Colon (tissue), 2 donors: ENCODE measurements around the gene HSD11B2.

Experiments
- FAIRE-seq: peaks from 2 replicates; lab custom pipeline; 2012; peaks lifted over from hg19 to GRCh38; lab: Jason Lieb, UNC
- donor health status: control.
- donor health status: control.

The HSD11B2 gene

GRCh38 chr16:67435758-67436164 is 4.8 kb downstream of the HSD11B2 start:
- FAIRE-seq = no peak

DNA sequence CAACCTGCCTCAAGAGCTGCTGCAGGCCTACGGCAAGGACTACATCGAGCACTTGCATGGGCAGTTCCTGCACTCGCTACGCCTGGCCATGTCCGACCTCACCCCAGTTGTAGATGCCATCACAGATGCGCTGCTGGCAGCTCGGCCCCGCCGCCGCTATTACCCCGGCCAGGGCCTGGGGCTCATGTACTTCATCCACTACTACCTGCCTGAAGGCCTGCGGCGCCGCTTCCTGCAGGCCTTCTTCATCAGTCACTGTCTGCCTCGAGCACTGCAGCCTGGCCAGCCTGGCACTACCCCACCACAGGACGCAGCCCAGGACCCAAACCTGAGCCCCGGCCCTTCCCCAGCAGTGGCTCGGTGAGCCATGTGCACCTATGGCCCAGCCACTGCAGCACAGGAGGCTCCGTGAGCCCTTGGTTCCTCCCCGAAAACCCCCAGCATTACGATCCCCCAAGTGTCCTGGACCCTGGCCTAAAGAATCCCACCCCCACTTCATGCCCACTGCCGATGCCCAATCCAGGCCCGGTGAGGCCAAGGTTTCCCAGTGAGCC is 5.8 kb downstream of the HSD11B2 start:
- FAIRE-seq = no peak

- no peak for FAIRE-seq
Measured at GRCh38 chr16:67437513-67437912, 6.6 kb downstream of the HSD11B2 start.

DNA sequence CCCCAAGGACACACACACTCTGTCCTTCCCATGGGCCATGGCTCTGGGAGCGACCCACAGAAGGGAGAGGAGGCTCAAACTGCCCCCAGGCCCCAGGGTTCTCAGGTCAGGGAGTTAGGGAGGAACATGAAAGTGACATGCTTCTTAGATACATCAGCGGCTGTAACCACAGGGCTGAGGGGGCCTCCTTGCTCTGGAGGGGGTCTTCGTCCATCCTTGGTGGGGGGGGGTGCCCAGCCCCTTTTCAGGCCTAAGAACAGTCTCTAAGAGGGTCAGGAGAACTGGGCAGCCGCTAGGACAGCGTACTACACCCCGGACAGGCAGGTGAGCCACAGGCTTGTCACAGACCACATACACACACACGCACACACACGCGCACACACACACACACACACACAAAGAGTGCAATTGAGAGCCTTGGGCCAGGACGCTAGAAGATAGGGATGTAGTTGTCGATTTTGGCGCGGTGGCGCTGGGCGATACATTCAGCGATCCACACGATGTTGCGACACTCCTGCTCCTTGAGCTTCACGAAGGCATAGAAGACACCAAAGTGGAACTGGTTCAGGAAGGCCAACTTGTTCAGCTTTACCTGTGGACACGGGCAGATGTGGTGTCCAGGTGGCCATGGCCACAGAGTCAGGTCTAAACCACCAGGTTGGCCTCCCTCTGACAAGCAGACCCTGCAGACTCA is 7.3 kb downstream of the HSD11B2 start:
- FAIRE-seq = no peak

DNA sequence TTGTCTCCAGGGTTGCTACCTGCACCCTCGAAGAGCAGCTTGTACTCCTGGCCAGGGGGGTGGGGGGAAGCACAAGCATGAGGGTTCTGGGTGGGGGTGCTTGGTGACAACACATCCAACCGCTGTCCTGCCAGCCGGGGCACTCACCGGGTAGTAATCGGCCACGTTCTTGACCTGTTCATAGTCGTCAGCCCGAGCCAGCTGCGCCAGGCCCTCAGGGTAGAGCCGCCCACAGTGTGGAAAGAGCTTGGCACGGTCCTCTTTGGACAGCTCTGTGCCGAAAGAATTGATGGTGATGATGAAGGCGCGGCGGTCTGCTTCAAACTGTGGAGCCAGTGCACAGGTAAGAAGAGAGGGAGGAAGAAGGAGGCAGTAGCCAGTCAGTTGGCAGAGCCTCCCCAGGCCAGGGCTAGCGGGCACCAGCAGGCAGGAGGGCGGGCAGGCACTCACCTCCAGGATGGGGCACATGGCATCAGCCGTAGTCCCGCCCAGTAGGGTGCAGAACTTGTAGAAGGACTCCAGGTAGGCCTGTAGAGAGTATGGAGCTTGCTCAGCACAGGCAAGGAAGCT is 8.0 kb downstream of the HSD11B2 start:
- FAIRE-seq = no peak

GRCh38 chr16:67441271-67441753 is 10.4 kb downstream of the HSD11B2 start:
- no peak for FAIRE-seq

GRCh38 chr16:67441907-67442306 is 11.0 kb downstream of the HSD11B2 start:
- FAIRE-seq = no peak

GRCh38 chr16:67442581-67443255 is 11.8 kb downstream of the HSD11B2 start:
- FAIRE-seq = no peak

GRCh38 chr16:67443265-67443664 is 12.3 kb downstream of the HSD11B2 start:
- FAIRE-seq = no peak

GRCh38 chr16:67444259-67445125 is 13.6 kb downstream of the HSD11B2 start:
- no peak for FAIRE-seq

GRCh38 chr16:67445126-67445426 is 14.2 kb downstream of the HSD11B2 start:
- FAIRE-seq = no peak

GRCh38 chr16:67445441-67445912 is 14.6 kb downstream of the HSD11B2 start:
- no peak for FAIRE-seq

DNA sequence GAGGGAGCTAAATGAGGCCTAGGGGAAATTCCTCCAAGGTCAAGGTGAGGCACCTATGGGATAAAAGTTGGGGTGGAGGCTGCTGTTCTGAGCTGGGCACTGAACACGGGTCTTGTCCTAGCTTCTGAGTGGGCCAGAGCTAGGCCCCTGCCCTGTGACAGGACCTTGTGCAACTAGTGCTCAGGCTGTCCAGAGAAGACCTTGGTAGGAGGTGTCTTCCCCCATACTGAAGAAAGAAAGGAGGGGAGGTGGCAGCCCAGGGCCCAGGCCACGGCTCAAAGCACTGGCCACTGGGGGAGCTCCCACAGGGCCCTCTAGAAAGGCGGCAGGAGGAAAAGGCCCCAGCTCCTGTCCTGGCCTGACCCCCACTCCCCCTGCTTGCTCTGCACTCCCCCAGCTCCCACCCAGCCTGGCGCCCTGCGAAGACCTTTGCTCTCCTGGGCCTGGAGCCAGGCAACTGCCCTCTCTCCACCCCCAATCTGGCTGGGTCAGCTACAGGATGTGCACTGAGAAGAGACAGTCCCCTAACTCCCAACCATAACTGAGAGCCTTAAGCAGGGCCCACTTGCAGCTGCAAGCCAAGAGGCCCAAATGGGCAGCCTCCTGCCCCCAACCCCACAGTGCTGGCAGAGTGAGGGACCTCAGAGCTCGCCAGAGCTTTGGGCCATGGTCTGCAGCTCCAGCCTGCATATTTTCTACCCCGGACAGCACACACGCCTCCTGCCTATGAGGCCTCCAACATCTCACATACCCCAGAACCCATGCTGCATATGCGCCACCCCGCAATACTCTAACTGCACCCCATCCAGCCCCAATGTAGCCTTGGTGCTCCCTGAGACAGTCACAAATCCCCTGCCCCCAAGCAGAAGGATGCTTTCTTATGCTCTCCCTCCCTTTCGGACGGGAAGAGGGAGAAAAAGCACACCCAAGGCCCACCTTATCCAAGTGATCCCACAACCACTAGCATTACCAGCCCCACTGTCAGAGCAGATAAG is 15.3 kb downstream of the HSD11B2 start:
- FAIRE-seq = no peak

- no peak for FAIRE-seq
Measured at GRCh38 chr16:67446968-67447507, 16.1 kb downstream of the HSD11B2 start.

- no peak for FAIRE-seq
Measured at GRCh38 chr16:67447508-67448076, 16.7 kb downstream of the HSD11B2 start.

- FAIRE-seq = no peak
Measured at GRCh38 chr16:67448580-67448979, 17.7 kb downstream of the HSD11B2 start.

- FAIRE-seq = no peak
Measured at GRCh38 chr16:67449336-67449735, 18.4 kb downstream of the HSD11B2 start.

DNA sequence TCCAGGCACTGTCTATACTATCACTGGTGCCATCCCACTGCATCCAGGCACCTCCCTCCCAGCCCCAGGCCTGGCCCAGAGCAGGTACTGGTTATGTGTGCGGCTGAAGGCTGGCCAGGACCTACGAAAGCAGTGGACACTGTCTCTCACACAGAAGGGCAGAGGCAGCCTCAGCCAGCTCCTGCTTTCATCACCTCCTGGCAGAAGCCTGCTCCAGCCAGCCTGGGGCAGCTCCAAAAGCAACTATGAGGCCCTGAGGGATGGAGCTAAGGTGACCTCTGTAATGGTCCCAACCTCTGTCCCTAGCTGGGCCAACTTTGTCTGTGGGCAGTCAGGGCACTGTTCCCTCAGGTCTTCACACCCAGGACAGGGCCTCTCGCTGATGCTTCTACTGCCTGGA is 18.8 kb downstream of the HSD11B2 start:
- FAIRE-seq = no peak

DNA sequence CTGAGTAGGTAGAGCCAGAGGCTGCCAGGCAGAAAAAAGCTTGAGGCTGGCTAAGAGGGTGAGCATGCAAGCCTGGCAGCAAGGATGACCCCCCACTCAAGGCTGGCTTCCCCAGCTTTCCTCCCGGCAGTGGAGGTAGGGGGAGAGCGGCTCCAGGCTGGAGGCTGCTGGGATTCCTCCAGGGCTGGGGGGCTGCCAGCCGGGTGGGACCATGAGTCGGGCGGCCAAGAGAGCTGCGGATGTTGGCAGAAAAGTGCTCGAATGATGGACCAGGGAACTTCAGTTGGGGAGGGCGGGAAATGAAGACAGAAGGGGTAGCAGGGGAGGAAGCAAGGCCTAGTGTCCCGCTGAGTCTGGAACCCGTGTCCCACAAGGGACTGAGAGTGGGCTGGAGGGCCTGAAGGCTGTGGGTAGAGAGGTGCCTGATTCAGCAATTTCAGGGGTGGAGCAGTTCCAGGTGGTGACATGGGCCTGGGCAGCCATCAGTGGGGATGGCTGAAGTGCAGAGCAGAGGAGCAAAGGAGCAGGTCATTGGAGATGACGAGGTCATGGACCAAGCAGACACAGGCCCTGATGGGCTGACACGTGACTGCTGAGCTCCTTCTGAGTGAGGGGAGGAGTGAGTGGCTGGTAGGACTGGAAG is 20.3 kb downstream of the HSD11B2 start:
- no peak for FAIRE-seq
